GM19240 (cell line): ENCODE measurements around the gene CGREF1.
A peak's percentile ranks its signal among the peaks of the same experiment; 100 is the strongest.
"Not testable (repeated sequence)": the region's sequence is repeated elsewhere in the genome, so short reads cannot be mapped to it uniquely, and the experiment has no call there.

Experiments
- DNase-seq: peaks from one replicate; pipeline ENCODE4 v3.0.0; 2011; ENCODE audit warnings: low spot score; ENCODE audit not compliant: insufficient read length

Gene CGREF1

GRCh38 chr2:27088634-27089033, 30.3 kb downstream of the CGREF1 start:
- no peak for DNase-seq

- DNase-seq = no peak
These were observed 31.0 kb downstream of the CGREF1 start for GRCh38 chr2:27087823-27088410.

- DNase-seq = peak; percentile 22
These were observed 32.0 kb downstream of the CGREF1 start, which contains the start of gene KHK for GRCh38 chr2:27086724-27087593. Gene KHK, plus strand, starts transcription at chr2:27086772. Its CDS starts 488 bp downstream, at chr2:27087260.

GRCh38 chr2:27086090-27086723, 32.7 kb downstream of the CGREF1 start:
- peak; percentile 91 for DNase-seq

GRCh38 chr2:27085673-27086089, 33.2 kb downstream of the CGREF1 start:
- DNase-seq = no peak

GRCh38 chr2:27085062-27085672, 33.8 kb downstream of the CGREF1 start:
- no peak for DNase-seq

GRCh38 chr2:27084297-27085061, 34.4 kb downstream of the CGREF1 start:
- no peak for DNase-seq

GRCh38 chr2:27083410-27084296, 35.3 kb downstream of the CGREF1 start:
- no peak for DNase-seq

GRCh38 chr2:27082773-27083409, 36.0 kb downstream of the CGREF1 start:
- no peak for DNase-seq

GRCh38 chr2:27081984-27082772, 36.8 kb downstream of the CGREF1 start:
- no peak for DNase-seq

- no peak for DNase-seq
These were observed 38.4 kb downstream of the CGREF1 start for GRCh38 chr2:27080603-27080936.

- DNase-seq = no peak
These were observed 38.8 kb downstream of the CGREF1 start for GRCh38 chr2:27080140-27080469.

GRCh38 chr2:27079233-27080139, 39.4 kb downstream of the CGREF1 start:
- no peak for DNase-seq

- no peak for DNase-seq
These were observed 40.4 kb downstream of the CGREF1 start, which contains the start of gene EMILIN1 for GRCh38 chr2:27078267-27079194. Gene EMILIN1, plus strand, starts transcription at chr2:27078615. Its CDS starts 451 bp downstream, at chr2:27079066.

- DNase-seq = no peak
These were observed 41.7 kb downstream of the CGREF1 start for GRCh38 chr2:27077231-27077630.

- no peak for DNase-seq
These were observed 42.6 kb downstream of the CGREF1 start for GRCh38 chr2:27076323-27076722.

GRCh38 chr2:27075566-27075871, 43.4 kb downstream of the CGREF1 start:
- DNase-seq = not testable (repeated sequence)
